ENCODE results near the gene CIART. TPM values are rescaled to one million over a fixed set of nuclear protein-coding genes. Genes with fewer than 3 reads are reported as not detected.
"Not testable (repeated sequence)": the region's sequence is repeated elsewhere in the genome, so short reads cannot be mapped to it uniquely, and the experiment has no call there.

The CIART gene
- total RNA-seq, 1 donor from 2014 or later, result 12.8 TPM

DNA sequence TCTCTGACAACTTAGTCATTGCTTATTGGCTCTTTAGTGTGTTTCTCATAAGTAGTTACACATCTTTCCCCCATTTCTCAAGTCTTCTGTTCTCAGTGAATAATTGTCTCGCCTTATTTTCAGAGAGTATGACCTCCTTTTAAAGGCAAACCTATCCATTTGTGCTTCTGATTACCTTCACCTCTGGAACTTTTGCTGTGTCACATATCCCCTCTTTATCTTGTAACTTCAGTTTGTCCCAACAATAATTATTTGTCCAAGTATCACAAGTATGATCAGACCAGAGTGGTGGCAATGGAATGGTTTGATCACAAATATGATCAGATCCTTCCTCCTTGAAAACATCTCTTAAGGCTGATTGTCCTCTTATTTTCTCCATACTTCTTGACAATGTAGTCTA lies 6.0 kb downstream of the CIART start:
- ATAC-seq (no peak), DNase-seq (ENCODE audit: missing footprints) (no peak)
- intact Hi-C loops (cut with DNase I), result no loop called here

DNA sequence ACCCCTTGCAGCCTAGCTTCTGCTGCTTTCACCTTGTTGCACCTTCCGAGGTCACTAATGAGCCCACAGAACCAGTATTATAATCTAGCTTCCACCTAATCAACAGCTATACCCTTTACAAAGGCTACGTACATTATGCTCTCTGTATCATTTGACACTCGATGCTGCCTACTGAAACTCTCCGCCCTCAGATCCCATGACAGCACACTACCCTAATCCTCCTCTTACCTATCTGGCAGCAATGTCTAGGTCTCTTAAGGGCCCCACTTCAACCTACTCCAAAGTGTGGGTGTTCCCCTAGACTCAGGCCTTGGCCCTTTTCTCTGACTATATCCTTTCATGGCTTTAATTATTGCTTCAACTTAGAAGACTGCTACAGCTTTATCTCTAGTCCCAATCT lies 6.5 kb downstream of the CIART start:
- intact Hi-C loops (cut with DNase I), result no loop called here
- no peak for ATAC-seq
- no peak for DNase-seq (ENCODE audit: missing footprints)

- intact Hi-C loops (cut with DNase I), result no loop called here
- peak; percentile 93 for DNase-seq (ENCODE audit: missing footprints)
- ATAC-seq, result peak; percentile 98
These were observed 11.3 kb downstream of the CIART start, which contains the start of gene MRPS21 for GRCh38 chr1:150293433-150294253. Gene MRPS21, plus strand, starts transcription at chr1:150293861. Its CDS starts 506 bp downstream, at chr1:150294367.

DNA sequence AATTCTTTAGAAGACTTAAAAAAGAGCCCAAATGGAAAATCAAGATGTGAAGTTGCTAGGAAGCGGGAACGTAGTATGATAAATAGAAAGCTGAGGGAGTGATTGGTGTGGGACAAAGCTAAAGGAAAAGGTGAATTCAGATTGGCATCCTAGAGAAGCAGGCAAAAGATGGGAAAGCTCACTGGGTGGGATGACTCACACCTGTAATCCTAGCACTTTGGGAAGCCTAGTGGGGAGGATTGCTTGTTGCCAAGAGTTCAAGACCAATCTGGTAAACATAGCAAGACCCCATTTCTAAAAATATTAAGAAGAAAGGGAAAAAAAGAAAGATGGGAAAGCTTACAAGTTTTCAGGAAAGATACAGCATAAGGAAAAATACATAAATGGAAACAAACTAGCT lies 13.1 kb downstream of the CIART start:
- DNase-seq (ENCODE audit: missing footprints), result no peak

DNA sequence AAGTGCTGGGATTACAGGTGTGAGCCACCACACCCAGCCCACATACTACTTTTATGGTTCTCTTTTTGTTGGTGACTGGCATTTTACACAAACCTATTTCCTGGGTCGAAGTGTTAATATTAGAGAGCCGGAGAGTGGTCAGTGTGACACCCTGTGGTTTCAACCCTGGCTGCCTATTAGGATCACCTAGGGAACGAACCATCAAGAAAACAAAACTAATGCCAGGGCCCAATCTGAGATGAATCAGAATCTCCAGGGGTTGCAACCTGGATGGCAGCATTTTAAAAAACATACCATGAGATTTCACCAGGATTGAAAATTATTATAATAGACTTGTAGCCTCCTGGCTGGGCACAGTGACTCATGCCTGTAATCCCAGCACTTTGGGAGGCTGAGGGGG lies 17.4 kb downstream of the CIART start:
- intact Hi-C loops (cut with DNase I), result no loop called here

More for the DNA sequence above, 13.1 kb downstream of the CIART start:
- intact Hi-C loops (cut with DNase I), result no loop called here
- no peak for ATAC-seq

GRCh38 chr1:150302338-150302737 lies 20.0 kb downstream of the CIART start:
- intact Hi-C loops (cut with DNase I), result no loop called here
- ATAC-seq (no peak), DNase-seq (ENCODE audit: missing footprints) (no peak)

More for the DNA sequence above, 17.4 kb downstream of the CIART start:
- ATAC-seq, result no peak
- no peak for DNase-seq (ENCODE audit: missing footprints)

GRCh38 chr1:150302902-150303301 lies 20.5 kb downstream of the CIART start:
- DNase-seq (ENCODE audit: missing footprints), result no peak
- ATAC-seq, result no peak
- intact Hi-C loops (cut with DNase I), result no loop called here

GRCh38 chr1:150308585-150308984 lies 26.2 kb downstream of the CIART start:
- intact Hi-C loops (cut with DNase I); ATAC-seq; DNase-seq (ENCODE audit: missing footprints): not testable (repeated sequence)

DNA sequence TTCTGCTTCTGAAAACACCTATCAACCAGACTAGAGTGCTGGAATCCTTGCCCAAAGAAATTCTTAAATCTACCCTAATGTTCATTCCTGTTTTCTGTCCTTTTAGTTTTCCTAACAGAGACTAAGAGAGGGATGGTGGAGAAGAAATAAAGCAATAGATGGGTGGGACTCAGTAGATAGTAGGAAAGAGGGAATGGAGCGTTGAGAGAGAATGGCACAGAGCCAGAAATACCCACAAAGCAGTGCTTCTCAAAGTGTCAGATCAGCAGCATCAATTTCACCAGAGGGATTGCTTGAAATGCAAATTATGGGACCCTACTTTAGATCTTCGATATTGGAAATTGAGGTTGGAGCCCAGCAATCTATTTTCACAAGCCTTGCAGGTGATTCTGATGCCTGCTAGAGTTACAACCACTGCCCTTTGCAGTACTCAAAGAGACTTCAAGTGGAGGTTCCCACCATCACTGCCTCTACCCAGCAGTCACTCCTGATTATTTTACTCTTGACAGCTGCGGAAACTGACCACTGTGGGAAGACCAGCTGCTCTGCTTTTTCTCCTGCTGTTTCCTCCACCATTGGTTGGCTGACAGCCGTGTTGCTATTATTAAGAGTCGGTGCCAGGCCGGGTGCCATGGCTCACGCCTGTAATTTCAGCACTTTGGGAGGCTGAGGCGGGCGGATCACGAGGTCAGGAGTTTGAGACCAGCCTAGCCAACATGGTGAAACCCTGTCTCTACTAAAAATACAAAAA lies 27.6 kb downstream of the CIART start:
- intact Hi-C loops (cut with DNase I), result no loop called here
- no peak for DNase-seq (ENCODE audit: missing footprints)

DNA sequence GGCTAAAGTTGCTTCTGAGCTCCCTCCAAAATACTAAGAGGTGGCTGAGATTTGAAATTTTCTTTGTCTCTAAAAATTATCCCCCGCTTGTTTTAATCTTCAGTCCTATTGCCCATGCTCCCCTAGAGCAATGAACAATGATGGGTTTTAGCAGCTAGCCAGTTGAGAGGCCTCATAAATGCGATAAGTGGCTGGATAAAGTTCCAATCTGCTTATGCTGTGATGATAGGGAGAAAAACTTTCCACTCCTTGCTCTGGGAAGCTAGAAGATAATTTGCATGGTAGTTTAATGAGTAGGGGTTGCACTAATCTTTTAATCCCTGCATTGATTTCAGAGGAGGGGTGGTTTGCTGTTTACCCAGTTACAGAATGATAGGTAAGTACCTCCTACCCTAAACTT lies 29.4 kb downstream of the CIART start:
- ATAC-seq, result no peak
- intact Hi-C loops (cut with DNase I), result no loop called here
- no peak for DNase-seq (ENCODE audit: missing footprints)

More for the DNA sequence above, 27.6 kb downstream of the CIART start:
- no peak for ATAC-seq

GRCh38 chr1:150314691-150315090 lies 32.3 kb downstream of the CIART start:
- intact Hi-C loops (cut with DNase I); ATAC-seq; DNase-seq (ENCODE audit: missing footprints): not testable (repeated sequence)

DNA sequence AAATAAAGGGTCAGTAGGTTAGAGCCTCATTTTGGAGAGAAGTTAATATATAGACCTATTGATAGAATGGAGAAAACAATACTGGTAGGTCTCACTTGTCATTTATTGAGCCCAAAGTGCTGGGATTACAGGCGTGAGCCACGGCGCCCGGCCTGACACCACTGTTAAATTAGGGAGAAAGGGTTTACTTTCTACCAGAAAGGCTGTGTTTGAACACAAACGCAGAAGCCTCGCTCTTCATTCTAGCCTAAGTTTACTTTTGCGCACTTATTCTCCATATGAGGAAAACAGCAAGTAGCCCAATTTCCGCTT lies 38.3 kb downstream of the CIART start:
- no peak for ATAC-seq
- no peak for DNase-seq (ENCODE audit: missing footprints)
- intact Hi-C loops (cut with DNase I), result no loop called here

DNA sequence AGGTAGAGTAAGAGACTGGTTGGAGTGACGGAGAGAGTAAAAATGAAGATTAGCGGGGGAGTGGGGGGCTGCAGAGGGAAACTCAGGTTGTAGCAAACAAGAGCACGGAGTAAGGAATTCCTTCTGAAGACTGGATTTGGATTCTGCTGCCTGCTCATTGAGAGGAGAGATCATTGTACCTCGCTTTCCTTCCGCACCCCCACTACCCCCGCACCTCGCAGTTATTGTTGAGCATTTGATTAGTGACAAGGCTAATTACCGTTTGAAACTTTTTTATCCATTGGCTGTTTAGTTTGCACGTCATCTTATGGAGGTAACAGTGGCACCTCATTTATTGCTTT lies 39.4 kb downstream of the CIART start:
- DNase-seq (ENCODE audit: missing footprints), result no peak
- intact Hi-C loops (cut with DNase I), result no loop called here
- ATAC-seq, result no peak

- intact Hi-C loops (cut with DNase I), result no loop called here
- no peak for DNase-seq (ENCODE audit: missing footprints)
- no peak for ATAC-seq
These were observed 40.0 kb downstream of the CIART start for GRCh38 chr1:150322310-150322709.

- intact Hi-C loops (cut with DNase I), result loop anchor here (10.0 kb wide), 1 partner anchor 502 kb away; no protein-coding TSS in a partner anchor
- ATAC-seq (no peak), DNase-seq (ENCODE audit: missing footprints) (no peak)
These were observed 50.4 kb downstream of the CIART start for GRCh38 chr1:150332651-150333290.

Other genes starting within 250 kb of the CIART start
- 49.0 TPM for gene VPS45, start 214.8 kb upstream of the CIART start, total RNA-seq
- 53.2 TPM for gene PLEKHO1, start 132.6 kb upstream of the CIART start, total RNA-seq
- 28.6 TPM for gene ANP32E, start 46.4 kb upstream of the CIART start, total RNA-seq
- 14.4 TPM for gene CA14, start 24.8 kb upstream of the CIART start, total RNA-seq
- 58.7 TPM for gene APH1A, start 13.5 kb upstream of the CIART start, total RNA-seq
- gene C1orf54, start 9.8 kb upstream of the CIART start, total RNA-seq, result 15.8 TPM
- 70.8 TPM for gene MRPS21, start 11.3 kb downstream of the CIART start, total RNA-seq
- 21.9 TPM for gene PRPF3, start 39.0 kb downstream of the CIART start, total RNA-seq
- gene RPRD2, start 81.6 kb downstream of the CIART start, total RNA-seq, result 23.6 TPM
- gene TARS2, start 204.9 kb downstream of the CIART start, total RNA-seq, result 29.6 TPM
- gene ECM1, start 225.6 kb downstream of the CIART start, total RNA-seq, result 24.1 TPM
- not detected for gene FALEC, start 233.2 kb downstream of the CIART start, total RNA-seq